GM18858 (cell line): ENCODE measurements around the gene NOXA1.
A peak's percentile ranks its signal among the peaks of the same experiment; 100 is the strongest.
"Not testable (repeated sequence)": the region's sequence is repeated elsewhere in the genome, so short reads cannot be mapped to it uniquely, and the experiment has no call there.

Experiments
- ATAC-seq: cut with Tn5 transposase; IDR thresholded peaks from one replicate; pipeline ENCODE4 v1.9.1; 2021; ENCODE audit not compliant: unreplicated experiment

NOXA1 gene

GRCh38 chr9:137422604-137423513, at the start of gene NOXA1, which contains the start of gene EXD3:
Gene NOXA1 (plus strand): TSS chr9:137423393. CDS start chr9:137423530, 137 bp downstream.
Gene EXD3 (minus strand): TSS chr9:137423162. CDS start chr9:137395357, 27,805 bp downstream.
- ATAC-seq = peak; percentile 59

GRCh38 chr9:137373611-137373980, 49.6 kb upstream of the NOXA1 start:
- no peak for ATAC-seq

- no peak for ATAC-seq
Measured at GRCh38 chr9:137374131-137374845, 48.9 kb upstream of the NOXA1 start.

GRCh38 chr9:137375321-137376058, 47.7 kb upstream of the NOXA1 start:
- ATAC-seq = no peak

- ATAC-seq = no peak
Measured at GRCh38 chr9:137376386-137376785, 46.8 kb upstream of the NOXA1 start.

- not testable (repeated sequence) for ATAC-seq
Measured at GRCh38 chr9:137378688-137379410, 44.3 kb upstream of the NOXA1 start.

GRCh38 chr9:137379761-137380161, 43.4 kb upstream of the NOXA1 start:
- ATAC-seq = no peak

GRCh38 chr9:137380171-137380570, 43.0 kb upstream of the NOXA1 start:
- no peak for ATAC-seq

GRCh38 chr9:137380606-137381005, 42.6 kb upstream of the NOXA1 start:
- ATAC-seq = no peak

GRCh38 chr9:137381501-137382443, 41.4 kb upstream of the NOXA1 start:
- no peak for ATAC-seq

GRCh38 chr9:137382444-137383080, 40.6 kb upstream of the NOXA1 start:
- no peak for ATAC-seq

- ATAC-seq = no peak
Measured at GRCh38 chr9:137383081-137383783, 40.0 kb upstream of the NOXA1 start.

GRCh38 chr9:137383784-137384756, 39.1 kb upstream of the NOXA1 start:
- ATAC-seq = no peak

GRCh38 chr9:137385061-137385655, 38.0 kb upstream of the NOXA1 start:
- no peak for ATAC-seq

GRCh38 chr9:137386507-137387113, 36.6 kb upstream of the NOXA1 start:
- ATAC-seq = not testable (repeated sequence)

- ATAC-seq = no peak
Measured at GRCh38 chr9:137387114-137387890, 35.9 kb upstream of the NOXA1 start.
